ENCODE results near the gene CCL17.

The CCL17 gene

GRCh38 chr16:57401943-57402640, 2.5 kb upstream of the CCL17 start:
- no peak for DNase-seq

- no peak for DNase-seq
Observed at GRCh38 chr16:57405097-57405496, 530 bp downstream of the CCL17 start.

- no peak for DNase-seq
Observed at GRCh38 chr16:57406881-57407280, 2.3 kb downstream of the CCL17 start.

DNA sequence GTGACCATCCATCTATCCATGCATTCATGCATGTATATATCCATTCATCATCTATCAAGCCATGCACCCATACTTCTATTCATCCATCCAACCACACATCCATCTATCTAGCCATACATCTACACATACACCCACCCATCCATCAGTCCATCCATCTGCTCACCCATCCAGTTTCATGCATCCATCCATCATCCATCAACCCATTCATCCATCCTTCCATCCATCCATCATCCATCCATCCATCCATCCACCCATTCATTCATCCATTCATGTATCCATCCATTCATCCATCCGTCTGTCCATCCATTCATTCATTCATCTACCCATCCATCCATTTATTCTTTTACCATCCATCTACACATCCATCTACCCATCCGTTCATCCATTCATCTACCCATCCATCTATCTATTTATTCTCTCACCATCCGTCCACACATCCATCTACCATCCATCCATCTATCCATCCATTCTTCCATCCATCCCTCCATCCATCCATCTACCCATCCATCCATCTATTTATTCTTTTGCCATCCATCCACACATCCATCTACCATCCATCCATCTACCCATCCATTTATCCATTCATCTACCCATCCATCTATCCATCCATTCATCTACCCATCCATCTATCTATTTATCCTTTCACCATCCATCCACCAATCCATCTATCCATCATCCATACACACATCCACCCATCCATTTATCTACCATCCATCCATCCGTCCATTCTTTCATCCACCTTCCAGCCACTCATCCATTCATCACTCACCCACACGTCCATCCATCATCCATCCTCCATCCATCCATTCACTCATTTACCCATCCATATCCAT, 3.2 kb downstream of the CCL17 start:
- DNase-seq, result no peak

DNA sequence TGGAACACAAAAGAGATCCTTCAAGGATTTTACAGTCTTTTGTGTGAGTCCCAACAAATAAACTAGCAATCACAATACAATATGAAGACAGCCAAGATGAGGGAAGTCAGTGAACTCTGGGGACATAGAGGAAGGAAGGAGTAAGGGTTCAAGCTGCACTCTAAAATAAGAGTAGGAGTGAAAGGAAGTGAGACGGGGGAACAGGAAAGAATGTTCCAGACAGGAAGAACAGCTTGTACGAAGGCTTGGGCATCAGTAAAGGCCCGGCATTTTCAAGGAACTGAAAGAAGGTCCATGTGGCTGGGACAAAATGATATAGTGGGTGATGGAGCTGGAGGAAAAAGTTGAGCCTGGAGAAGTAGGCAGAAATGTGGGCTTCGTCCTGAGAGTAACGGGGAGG, 4.5 kb downstream of the CCL17 start:
- DNase-seq, result no peak

GRCh38 chr16:57409870-57410587, 5.5 kb downstream of the CCL17 start:
- peak; percentile 64 for DNase-seq

- no peak for DNase-seq
Observed at GRCh38 chr16:57411362-57411976, 6.9 kb downstream of the CCL17 start.

- no peak for DNase-seq
Observed at GRCh38 chr16:57412584-57412983, 8.0 kb downstream of the CCL17 start.

DNA sequence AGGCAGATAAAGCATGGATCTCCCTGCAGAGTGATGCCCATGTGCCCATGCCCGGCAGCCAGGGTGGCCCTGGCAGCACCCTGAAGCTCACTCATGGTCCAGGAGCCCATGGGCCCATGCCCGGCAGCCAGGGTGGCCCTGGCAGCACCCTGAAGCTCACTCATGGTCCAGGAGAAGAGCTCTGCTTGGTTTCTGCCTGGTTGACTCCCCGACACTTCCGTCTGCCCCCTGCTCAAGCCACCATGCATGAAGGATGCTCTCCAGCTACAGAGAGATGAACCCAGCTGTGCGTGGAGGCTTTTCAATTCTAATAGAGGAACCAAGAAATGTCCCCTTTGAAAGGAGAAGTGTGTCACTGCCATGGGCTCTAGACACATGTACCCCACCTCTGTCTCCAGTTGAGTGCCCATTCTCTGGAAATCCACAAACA, 8.7 kb downstream of the CCL17 start:
- DNase-seq, result no peak

- no peak for DNase-seq
Observed at GRCh38 chr16:57413733-57414132, 9.2 kb downstream of the CCL17 start.

GRCh38 chr16:57416084-57416483, 11.5 kb downstream of the CCL17 start:
- no peak for DNase-seq

DNA sequence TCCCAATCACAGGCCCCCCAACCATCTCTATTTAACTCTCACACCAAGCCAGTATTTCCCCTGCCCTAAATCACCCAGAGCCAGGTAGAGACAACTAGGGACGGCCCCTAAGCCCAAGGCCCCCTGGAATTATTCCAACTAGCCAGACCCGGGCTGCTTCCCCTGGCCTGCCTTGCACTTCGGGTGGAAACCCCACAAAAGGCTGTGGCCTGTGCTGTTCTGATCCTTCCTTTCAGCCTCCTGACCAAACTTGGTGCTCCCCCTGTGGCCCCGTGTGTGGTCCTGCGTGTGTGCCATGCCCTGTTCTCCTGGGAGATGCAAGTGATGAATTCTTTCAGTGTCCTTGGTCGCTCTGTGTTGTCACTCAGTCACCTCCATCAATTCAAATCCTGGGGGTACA, 14.9 kb downstream of the CCL17 start:
- DNase-seq, result no peak

DNA sequence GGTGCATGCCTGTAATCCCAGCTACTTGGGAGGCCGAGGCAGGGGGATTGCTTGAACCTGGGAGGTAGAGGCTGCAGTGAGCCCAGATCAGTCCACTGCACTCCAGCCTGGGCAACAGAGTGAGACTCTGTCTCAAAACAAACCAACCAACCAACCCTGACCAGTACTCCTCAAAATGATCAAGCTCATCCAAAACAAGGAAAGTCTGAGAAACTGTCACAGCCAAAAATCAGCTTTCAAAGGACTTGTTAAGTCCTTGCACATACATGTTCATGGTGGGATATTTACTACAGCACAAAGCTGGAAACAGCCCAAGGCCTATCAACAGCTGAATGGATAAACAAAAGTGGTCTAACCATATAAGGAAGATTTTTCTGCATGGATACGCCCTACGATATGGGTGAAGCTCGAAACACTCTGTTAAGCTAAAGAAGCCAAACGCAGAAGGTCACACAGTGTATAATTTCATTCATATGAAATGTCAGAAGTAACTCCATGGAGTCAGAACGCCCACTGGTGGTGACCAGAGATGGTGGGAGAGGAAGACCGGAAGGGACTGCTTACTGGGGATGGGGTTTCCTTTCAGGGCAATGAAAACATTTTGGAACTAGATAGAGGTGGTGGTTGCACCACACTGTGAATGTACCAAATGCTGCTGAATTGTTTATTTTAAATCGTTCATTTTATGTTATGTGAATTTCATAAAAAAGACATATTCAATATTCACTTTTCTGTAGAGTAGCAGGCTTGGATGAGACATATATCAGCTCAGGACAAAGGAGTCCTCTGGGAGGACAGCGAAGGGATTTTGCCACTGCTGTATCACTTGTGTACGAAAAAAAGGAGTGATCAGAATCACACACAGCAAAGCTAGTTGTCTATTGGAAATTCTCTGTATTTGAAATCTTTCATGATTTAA, 17.7 kb downstream of the CCL17 start:
- peak; percentile 83 for DNase-seq

- DNase-seq, result no peak
Observed at GRCh38 chr16:57423152-57423551, 18.6 kb downstream of the CCL17 start.

GRCh38 chr16:57424583-57424982, 20.0 kb downstream of the CCL17 start:
- DNase-seq, result no peak

DNA sequence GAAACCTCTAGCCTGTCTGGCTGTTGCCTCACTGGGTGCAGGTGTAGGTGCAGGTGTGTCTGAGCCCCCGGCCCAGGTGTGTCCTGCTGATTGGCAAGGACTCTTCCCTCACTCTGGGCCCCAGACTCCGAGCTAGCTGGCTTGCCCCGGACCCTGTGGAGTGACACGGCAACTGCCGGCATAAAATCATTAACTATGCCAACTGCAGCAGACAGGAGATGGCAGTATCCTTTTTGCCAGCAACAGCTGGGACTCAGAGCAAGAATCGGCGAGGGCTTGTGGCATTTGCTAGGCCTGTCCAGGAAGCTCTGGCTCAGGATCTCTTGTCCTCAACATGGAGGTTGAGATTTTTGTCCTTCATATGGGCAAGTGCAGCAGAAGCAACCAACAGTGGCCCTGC, 21.8 kb downstream of the CCL17 start:
- no peak for DNase-seq

DNA sequence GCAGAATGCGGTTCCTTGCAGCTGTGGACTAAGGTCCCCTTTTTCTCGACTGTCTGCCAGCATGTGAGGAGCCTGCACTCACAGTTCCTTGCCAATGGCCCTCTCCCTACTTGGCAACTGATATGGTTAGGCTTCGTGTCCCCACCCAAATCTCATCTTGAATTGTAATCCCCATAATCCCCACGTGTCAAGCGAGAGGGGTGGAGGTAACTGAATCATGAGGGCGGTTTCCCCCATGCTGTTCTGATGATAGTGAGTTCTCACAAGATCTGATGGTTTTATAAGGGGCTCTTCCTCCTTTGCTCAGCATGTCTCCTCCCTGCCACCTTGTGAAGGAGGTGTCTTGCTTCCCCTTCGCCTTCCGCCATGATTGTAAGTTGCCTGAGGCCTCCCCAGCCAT, 22.7 kb downstream of the CCL17 start:
- no peak for DNase-seq

DNA sequence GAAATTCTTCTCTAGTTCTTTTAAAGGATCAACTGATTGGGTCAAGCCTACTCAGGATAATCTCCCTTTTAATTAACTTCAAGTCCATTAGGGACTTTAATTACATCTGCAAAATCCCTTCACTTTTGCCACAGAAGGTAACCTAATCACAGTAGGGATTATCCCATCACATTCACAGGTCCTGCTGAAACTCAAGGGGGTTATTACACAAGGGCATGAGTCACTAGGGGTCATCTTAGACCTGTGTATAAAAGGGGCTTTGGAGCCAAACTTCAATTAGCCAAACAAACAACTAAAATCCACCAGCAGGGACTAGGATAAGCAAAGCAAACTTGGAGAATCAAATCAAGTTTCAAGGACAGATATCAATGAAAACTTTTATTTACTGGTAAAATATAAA, 23.3 kb downstream of the CCL17 start:
- DNase-seq, result no peak

- no peak for DNase-seq
Observed at GRCh38 chr16:57430955-57431354, 26.4 kb downstream of the CCL17 start.

DNA sequence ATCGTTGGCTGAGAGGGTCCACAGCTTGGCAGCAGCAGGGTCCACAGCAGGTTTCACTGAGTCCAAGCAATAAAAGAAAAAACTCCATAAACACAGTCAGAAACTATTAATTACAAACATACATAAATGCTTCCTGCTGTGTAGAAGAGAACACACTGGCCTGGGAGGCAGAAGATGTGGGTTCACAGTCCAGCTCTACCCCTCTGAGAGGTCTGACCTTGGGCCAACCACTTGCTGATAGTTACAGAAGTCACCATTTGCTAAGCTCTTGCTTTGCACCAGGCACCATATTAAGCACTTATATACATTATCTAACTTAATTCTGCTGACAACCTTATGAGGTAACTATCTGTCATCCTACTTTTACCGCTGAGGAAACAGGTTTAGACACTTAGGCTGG, 27.9 kb downstream of the CCL17 start:
- no peak for DNase-seq

DNA sequence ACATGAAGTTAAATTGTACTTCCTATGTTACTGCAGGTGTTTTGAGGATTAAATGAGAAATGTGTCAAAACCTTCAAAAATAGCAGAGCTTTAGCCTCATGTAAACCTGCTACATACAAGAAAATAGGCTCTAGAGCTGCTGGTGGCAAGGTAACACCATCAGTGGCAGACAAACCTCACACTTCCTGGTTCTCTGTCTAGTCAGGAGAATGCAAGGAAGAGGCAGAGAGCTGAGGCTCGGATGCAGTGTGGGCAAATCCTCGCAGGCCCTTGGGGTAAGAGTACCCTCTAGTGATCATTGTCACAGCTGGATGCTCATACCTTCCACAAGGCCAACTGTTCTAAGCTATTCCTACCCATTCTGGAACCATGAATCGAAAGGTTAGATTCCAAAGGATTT, 28.4 kb downstream of the CCL17 start:
- DNase-seq, result no peak

DNA sequence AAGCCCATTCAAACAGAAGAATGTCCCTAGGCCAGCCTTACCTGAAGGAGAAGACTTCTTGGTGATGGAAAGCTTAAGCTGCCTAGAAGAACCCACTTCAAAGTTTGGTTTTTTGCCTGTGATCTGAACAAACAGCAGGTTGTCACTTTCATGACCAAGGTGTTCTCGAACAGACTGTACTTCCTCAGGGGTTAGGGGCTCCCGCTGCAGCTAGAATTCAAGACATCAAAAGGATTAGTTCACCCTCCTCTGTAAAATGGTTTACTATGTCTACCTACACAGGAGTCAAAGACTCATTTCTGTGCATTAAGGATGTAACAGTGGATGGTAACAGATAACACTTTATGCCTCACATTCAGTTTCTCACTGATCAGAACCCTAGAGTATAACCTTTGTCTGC, 29.4 kb downstream of the CCL17 start:
- no peak for DNase-seq
